Stomach (tissue), 19 donors: ENCODE measurements around the gene OOSP4A. TPM values are rescaled to one million over a fixed set of nuclear protein-coding genes. Genes with fewer than 3 reads are reported as not detected.

Experiments used
- DNase-seq, 2 donors: peaks; one replicate each; pipeline versions ENCODE4 v3.0.0 to v3.0.0-alpha.2; 2013 to 2019
- H3K27ac ChIP-seq, 5 donors: fragments of 200-600 bp in 4 of 5; sonication (generic) in 4 of 5; one replicate each; pipeline ENCODE4 v1.5.1; 2013 to 2019; ENCODE audit warnings: mild to moderate bottlenecking in 1 of 5, moderate library complexity in 1 of 5
- H3K27me3 ChIP-seq, 3 donors: fragments of 200-600 bp; sonication (generic); one replicate each; pipeline ENCODE4 v1.5.1; 2017 to 2019; ENCODE audit warnings: mixed run types in 1 of 3
- H3K36me3 ChIP-seq, 4 donors: fragments of 200-600 bp; sonication (generic); 1 replicate in 3 of 4; 2 replicates in 1 of 4; pipeline ENCODE4 v1.5.1; 2016 to 2019
- H3K4me1 ChIP-seq, 4 donors: fragments of 200-600 bp; sonication (generic); one replicate each; pipeline ENCODE4 v1.5.1; 2016 to 2019
- H3K4me3 ChIP-seq, 4 donors: fragments of 200-600 bp; sonication (generic) in 3 of 4; one replicate each; pipeline ENCODE4 v1.5.1; 2016 to 2019; ENCODE audit warnings: mild to moderate bottlenecking in 1 of 4
- H3K9me3 ChIP-seq, 4 donors: fragments of 200-600 bp; sonication (generic); one replicate each; pipeline ENCODE4 v1.5.1; 2016 to 2019
- CTCF ChIP-seq, 7 experiments: fragments of 450-650 bp in 4 of 7; fragments of 200-600 bp in 3 of 7; sonication (generic) in 3 of 7; IDR thresholded peaks; one replicate each; pipeline ENCODE4 v1.5.1; 2016 to 2019; ENCODE audit warnings: antibody characterized with exemption in 7 of 7, control low read depth in 2 of 7, mild to moderate bottlenecking in 1 of 7
- EP300 ChIP-seq: sonication (generic); formaldehyde crosslinking; IDR thresholded peaks from one replicate; pipeline ENCODE4 v1.6.1; 2017; ENCODE audit warnings: antibody characterized with exemption
- POLR2A ChIP-seq, 4 donors: fragments of 450-650 bp; IDR thresholded peaks; one replicate each; pipeline ENCODE4 v1.6.1; 2016; ENCODE audit warnings: antibody characterized with exemption in 4 of 4, control low read depth in 2 of 4, mild to moderate bottlenecking in 1 of 4, moderate library complexity in 1 of 4
- POLR2AphosphoS5 ChIP-seq, 3 donors: sonication (generic); formaldehyde crosslinking; IDR thresholded peaks; one replicate each; pipeline ENCODE4 v1.6.1; 2016; ENCODE audit warnings: antibody characterized with exemption in 3 of 3
- WGBS, 5 donors: extraction: QIAGEN DNeasy Blood & Tissue Kit in 3 of 5; methylation state at CpG; one replicate each; pipeline versions ENCODE4 v1.1.5 to v1.1.7; 2013 to 2018; 5-methylcytosine and 5-hydroxymethylcytosine counted together
- intact Hi-C: fragments of 100-400 bp; cut with DNase I; formaldehyde crosslinking; loops from one replicate; pipeline ENCODE4 v1.15.1; 2023; ENCODE audit warnings: low total_unique reads
- long read RNA-seq, 10 donors: transcript quantifications; one replicate each; lab custom pipeline, GENCODE V29; 2026
- polyA plus RNA-seq, 3 donors: library from polyadenylated mRNA; stranded (reverse); fragments of 200-250 nt; gene quantifications; one replicate each; pipeline ENCODE4 v1.2.3, GENCODE V29; 2013
- total RNA-seq, 5 donors: library from RNA; depleted of rRNA; stranded (reverse); fragments of >200 nt; gene quantifications; one replicate each; pipeline versions ENCODE4 v1.1.0 to v1.2.3, GENCODE V29; 2014 to 2016
- donor health status: healthy with polysubstance abuse.
- donor health status: Bipolar disorder and iron deficiency.
- donor health status: healthy.

Gene OOSP4A
- total RNA-seq = not detected
- polyA plus RNA-seq = not detected
- long read RNA-seq, donor 1 = 0 reads
- long read RNA-seq, donor 2 = 0 reads
- long read RNA-seq, donor 3 = 0 reads
- long read RNA-seq, donor 4 = 0 reads
- long read RNA-seq, donor 5 = 0 reads
- long read RNA-seq, donor 6 = 0 reads
- long read RNA-seq, donor 7 = 0 reads
- long read RNA-seq, donor 8 = 0 reads
- long read RNA-seq, donor 9 = 0 reads
- long read RNA-seq, donor 10 = 0 reads

GRCh38 chr11:59963733-59964132 lies at the start of gene OOSP4A:
TSS of gene OOSP4A (plus strand) at chr11:59964033. CDS start at chr11:59964033, 0 bp downstream.
- Histone ChIP-seq H3K4me3 (no peak within 1 kb of the TSS), H3K27ac (no peak within 1 kb of the TSS), H3K9me3 (no peaks in the 10 kb centered on the region), H3K36me3 (no peaks in the 10 kb centered on the region), H3K4me1 (peaks cover 0 to 22% (median 9%) of the 10 kb centered on the region in 4 donors), H3K27me3 (no peaks in the 10 kb centered on the region)
- no peak for DNase-seq
- intact Hi-C loops = no loop called here
- WGBS, 5 donors = 81 to 93% (median 86%) methylated on average over 3 of the region's 3 CpGs
- TF ChIP-seq POLR2AphosphoS5 (IDR thresholded peaks at IDR 0.05) = no peak

- intact Hi-C loops = no loop called here
- no peak for DNase-seq
- Histone ChIP-seq H3K9me3 (peaks cover 7 to 23% (median 16%) of the 10 kb centered on the region in 4 donors), H3K27me3 (no peaks in the 10 kb centered on the region), H3K4me1 (peaks cover 0 to 9% (median 0%) of the 10 kb centered on the region in 4 donors), H3K36me3 (no peaks in the 10 kb centered on the region), H3K27ac (no peak overlapping the region), H3K4me3 (no peak overlapping the region)
- TF ChIP-seq CTCF (IDR thresholded peaks at IDR 0.05) = no peak
- no peak for TF ChIP-seq POLR2A (IDR thresholded peaks at IDR 0.05)
- no peak for TF ChIP-seq EP300
- no peak for TF ChIP-seq POLR2AphosphoS5 (IDR thresholded peaks at IDR 0.05)
- WGBS, 5 donors = 87 to 97% (median 93%) methylated on average over 2 of the region's 2 CpGs
These were observed 45.4 kb upstream of the OOSP4A start for GRCh38 chr11:59918480-59918879.

- Histone ChIP-seq H3K36me3 (no peaks in the 10 kb centered on the region), H3K4me3 (no peak overlapping the region), H3K9me3 (peaks cover 13 to 29% (median 22%) of the 10 kb centered on the region in 4 donors), H3K4me1 (peaks cover 0 to 9% (median 0%) of the 10 kb centered on the region in 4 donors), H3K27ac (no peak overlapping the region), H3K27me3 (no peaks in the 10 kb centered on the region)
- TF ChIP-seq POLR2AphosphoS5 (IDR thresholded peaks at IDR 0.05) (no peak), CTCF (IDR thresholded peaks at IDR 0.05) (peak in 3 of 7 experiments; percentile 24 to 46 (median 35))
- peak; percentile 58 to 67 for DNase-seq
- intact Hi-C loops = no loop called here
- 30 to 44% (median 37%) methylated on average over 3 of the region's 3 CpGs for WGBS, 5 donors
These were observed 44.7 kb upstream of the OOSP4A start for GRCh38 chr11:59918987-59919589.

GRCh38 chr11:59923813-59924212 lies 40.0 kb upstream of the OOSP4A start:
- Histone ChIP-seq H3K9me3 (peaks cover 19 to 54% (median 46%) of the 10 kb centered on the region in 4 donors), H3K4me3 (no peak overlapping the region), H3K36me3 (no peaks in the 10 kb centered on the region), H3K27ac (no peak overlapping the region), H3K27me3 (no peaks in the 10 kb centered on the region), H3K4me1 (peaks cover 0 to 5% (median 0%) of the 10 kb centered on the region in 4 donors)
- intact Hi-C loops = no loop called here
- TF ChIP-seq CTCF (IDR thresholded peaks at IDR 0.05) = no peak
- TF ChIP-seq POLR2AphosphoS5 (IDR thresholded peaks at IDR 0.05) = no peak
- TF ChIP-seq EP300 = no peak
- TF ChIP-seq POLR2A (IDR thresholded peaks at IDR 0.05) = no peak
- DNase-seq = no peak
- WGBS, 5 donors = 93 to 96% (median 95%) methylated on average over 6 of the region's 6 CpGs

- Histone ChIP-seq H3K9me3 (peaks cover 0 to 23% (median 21%) of the 10 kb centered on the region in 4 donors), H3K27ac (no peak overlapping the region), H3K36me3 (no peaks in the 10 kb centered on the region), H3K27me3 (no peaks in the 10 kb centered on the region), H3K4me3 (no peak overlapping the region), H3K4me1 (no peaks in the 10 kb centered on the region)
- intact Hi-C loops = no loop called here
- DNase-seq = no peak
- TF ChIP-seq POLR2A (IDR thresholded peaks at IDR 0.05) = no peak
- TF ChIP-seq EP300 = no peak
- TF ChIP-seq POLR2AphosphoS5 (IDR thresholded peaks at IDR 0.05) = no peak
- no peak for TF ChIP-seq CTCF (IDR thresholded peaks at IDR 0.05)
- WGBS, 5 donors = 40 to 83% (median 68%) methylated on average over 1 of the region's 1 CpG
These were observed 32.1 kb upstream of the OOSP4A start for GRCh38 chr11:59931688-59932087.
